ENCODE measurements around the gene LRP3.
A peak's percentile ranks its signal among the peaks of the same experiment; 100 is the strongest.
"Not testable (repeated sequence)": the region's sequence is repeated elsewhere in the genome, so short reads cannot be mapped to it uniquely, and the experiment has no call there.

The LRP3 gene

GRCh38 chr19:33175886-33176669, 18.1 kb upstream of the LRP3 start:
- no peak for DNase-seq (ENCODE audit: low read depth)

GRCh38 chr19:33176670-33177416, 17.3 kb upstream of the LRP3 start:
- peak; percentile 92 for DNase-seq (ENCODE audit: low read depth)

GRCh38 chr19:33177417-33177979, 16.6 kb upstream of the LRP3 start:
- peak; percentile 65 for DNase-seq (ENCODE audit: low read depth)

GRCh38 chr19:33186431-33187182, 7.5 kb upstream of the LRP3 start:
- DNase-seq (ENCODE audit: low read depth) = no peak

- no peak for DNase-seq (ENCODE audit: low read depth)
Observed at GRCh38 chr19:33187183-33187540, 7.0 kb upstream of the LRP3 start.

- no peak for DNase-seq (ENCODE audit: low read depth)
Observed at GRCh38 chr19:33189453-33189852, 4.7 kb upstream of the LRP3 start.

- not testable (repeated sequence) for DNase-seq (ENCODE audit: low read depth)
Observed at GRCh38 chr19:33191092-33191491, 3.0 kb upstream of the LRP3 start.

- no peak for DNase-seq (ENCODE audit: low read depth)
Observed at GRCh38 chr19:33191501-33191900, 2.6 kb upstream of the LRP3 start.

- no peak for DNase-seq (ENCODE audit: low read depth)
Observed at GRCh38 chr19:33192010-33192409, 2.1 kb upstream of the LRP3 start.

GRCh38 chr19:33193269-33193864, 763 bp upstream of the LRP3 start:
- DNase-seq (ENCODE audit: low read depth) = no peak

GRCh38 chr19:33194532-33194885, 379 bp downstream of the LRP3 start:
- no peak for DNase-seq (ENCODE audit: low read depth)

- no peak for DNase-seq (ENCODE audit: low read depth)
Observed at GRCh38 chr19:33194886-33195644, 935 bp downstream of the LRP3 start.

- DNase-seq (ENCODE audit: low read depth) = no peak
Observed at GRCh38 chr19:33195645-33196347, 1.7 kb downstream of the LRP3 start.

- DNase-seq (ENCODE audit: low read depth) = no peak
Observed at GRCh38 chr19:33196446-33197193, 2.5 kb downstream of the LRP3 start.

GRCh38 chr19:33197591-33198000, 3.5 kb downstream of the LRP3 start:
- DNase-seq (ENCODE audit: low read depth) = no peak

GRCh38 chr19:33198169-33198568, 4.0 kb downstream of the LRP3 start:
- no peak for DNase-seq (ENCODE audit: low read depth)

- DNase-seq (ENCODE audit: low read depth) = no peak
Observed at GRCh38 chr19:33199441-33200265, 5.5 kb downstream of the LRP3 start.

- no peak for DNase-seq (ENCODE audit: low read depth)
Observed at GRCh38 chr19:33201473-33201872, 7.3 kb downstream of the LRP3 start.

- no peak for DNase-seq (ENCODE audit: low read depth)
Observed at GRCh38 chr19:33201886-33202545, 7.9 kb downstream of the LRP3 start.

Data from activated gamma-delta T cell treated with anti-CD3 and anti-CD28 coated beads, Interleukin-2, amount 50 U/mL, for 16 hours (primary cell).